Karpas-422 (cell line): ENCODE results near the gene COPG1. TPM values are rescaled to one million over a fixed set of nuclear protein-coding genes. Genes with fewer than 3 reads are reported as not detected.

Source experiments
- DNase-seq: peaks from one replicate; pipeline ENCODE4 v3.0.0-alpha.2; 2015
- H2AFZ ChIP-seq: fragments of 200-600 bp; sonication (generic); 2 replicates; pipeline ENCODE4 v1.6.1; 2014; ENCODE audit warnings: antibody characterized with exemption, low read length, mixed read lengths
- H3K27ac ChIP-seq: fragments of 200-600 bp; sonication (generic); 2 replicates; pipeline ENCODE4 v1.5.1; 2014; ENCODE audit warnings: mild to moderate bottlenecking, low read length, moderate library complexity
- H3K27me3 ChIP-seq: fragments of 200-600 bp; sonication (generic); 2 replicates; pipeline ENCODE4 v1.6.1; 2014; ENCODE audit warnings: low read length, mixed read lengths
- H3K36me3 ChIP-seq: fragments of 200-600 bp; sonication (generic); 2 replicates; pipeline ENCODE4 v1.6.1; 2014; ENCODE audit warnings: low read length, mixed read lengths; ENCODE audit not compliant: insufficient read depth
- H3K4me1 ChIP-seq: fragments of 200-600 bp; sonication (generic); 2 replicates; pipeline ENCODE4 v1.6.1; 2014; ENCODE audit warnings: mild to moderate bottlenecking, low read length, mixed read lengths
- H3K4me2 ChIP-seq: fragments of 200-600 bp; sonication (generic); 2 replicates; pipeline ENCODE4 v1.6.1; 2014; ENCODE audit warnings: low read length, low read depth, mild to moderate bottlenecking; ENCODE audit not compliant: poor library complexity, severe bottlenecking
- H3K4me3 ChIP-seq: fragments of 200-600 bp; sonication (generic); 2 replicates; pipeline ENCODE4 v1.5.1; 2014; ENCODE audit warnings: mild to moderate bottlenecking, antibody characterized with exemption, low read length, mixed read lengths
- H3K79me2 ChIP-seq: fragments of 200-600 bp; sonication (generic); 2 replicates; pipeline ENCODE4 v1.6.1; 2014; ENCODE audit warnings: mild to moderate bottlenecking, low read length, mixed read lengths
- H3K9ac ChIP-seq: fragments of 200-600 bp; sonication (generic); 2 replicates; pipeline ENCODE4 v1.6.0; 2014; ENCODE audit warnings: low read length
- H3K9me2 ChIP-seq: fragments of 200-600 bp; sonication (generic), shearing (Covaris generic); replicated peaks from 2 replicates; pipeline ENCODE4 v1.6.0; 2014; ENCODE audit warnings: mild to moderate bottlenecking, low read length, moderate library complexity; ENCODE audit not compliant: insufficient read depth
- H3K9me3 ChIP-seq: fragments of 300-700, 200-600 bp; sonication (generic); 2 replicates; pipeline ENCODE4 v1.6.1; 2014; ENCODE audit warnings: low read length, mixed read lengths
- H4K20me1 ChIP-seq: fragments of 200-600 bp; sonication (generic); 2 replicates; pipeline ENCODE4 v1.6.1; 2014; ENCODE audit warnings: mild to moderate bottlenecking, antibody characterized with exemption, low read length, low read depth; ENCODE audit not compliant: insufficient read depth
- total RNA-seq: library from RNA; depleted of rRNA; stranded (reverse); fragments of >200 nt; shearing (Covaris generic); gene quantifications from 2 replicates; pipeline ENCODE4 v1.2.3, GENCODE V29; 2014; ENCODE audit warnings: low replicate concordance

The COPG1 gene
- total RNA-seq, 1 experiment from 2014 or later: 88.1 TPM

DNA sequence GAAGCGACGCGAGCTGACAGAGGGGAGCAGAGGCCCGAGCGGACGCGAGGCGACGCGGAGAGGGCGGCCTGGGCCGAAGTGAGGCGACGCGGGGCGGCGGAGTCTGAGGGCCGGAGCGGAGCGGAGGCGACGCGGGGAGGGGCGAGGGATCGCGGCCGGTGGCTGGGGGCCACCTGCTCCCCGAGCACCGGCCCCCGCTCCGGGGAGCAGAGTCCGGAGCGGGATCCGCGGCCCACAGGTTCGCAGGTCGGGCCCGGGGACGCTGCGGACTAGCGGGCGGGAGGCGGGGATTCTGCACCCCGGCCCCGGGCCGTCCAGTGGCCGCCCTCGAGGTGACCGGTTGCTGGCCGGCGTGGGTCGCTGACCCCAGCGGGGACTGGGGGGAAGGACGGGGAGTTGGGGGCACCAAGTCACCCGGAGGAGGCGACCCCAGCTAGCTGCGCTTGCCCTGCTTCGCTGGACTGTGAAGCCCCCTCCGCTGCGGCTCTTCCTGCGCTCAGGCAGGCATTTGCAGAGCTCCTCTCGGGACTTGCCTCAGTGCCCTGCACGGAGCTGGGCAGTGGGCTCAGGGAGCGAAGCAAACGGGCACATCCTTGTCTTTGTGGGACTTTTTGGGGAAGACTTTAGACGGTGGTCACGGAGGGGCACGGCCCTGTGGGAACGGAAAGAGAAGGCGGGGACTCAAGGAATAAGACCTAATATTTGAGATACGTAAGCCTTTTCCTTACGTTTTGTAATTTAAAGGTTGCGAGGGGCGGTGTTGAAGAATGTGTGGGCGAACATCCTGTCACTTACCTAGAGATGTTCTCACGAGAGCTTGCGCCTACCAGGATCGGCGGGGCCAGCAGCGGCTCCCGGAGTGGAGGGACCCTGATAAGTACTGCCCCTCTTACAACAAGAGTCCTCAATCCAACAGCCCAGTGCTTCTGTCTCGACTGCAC, 29.8 kb downstream of the COPG1 start:
- peak overlapping the region; percentile 99 for H3K9ac ChIP-seq
- H3K9me3 ChIP-seq: no peaks in the 10 kb centered on the region
- H3K4me2 ChIP-seq: peak overlapping the region; percentile 68
- H3K36me3 ChIP-seq: peaks cover 30% of the 10 kb centered on the region
- peaks cover 36% of the 10 kb centered on the region for H3K79me2 ChIP-seq
- H4K20me1 ChIP-seq: peaks cover 2% of the 10 kb centered on the region; the same call in 1 of the 2 replicates
- H3K4me1 ChIP-seq: peaks cover 82% of the 10 kb centered on the region
- H3K4me3 ChIP-seq: peak overlapping the region; percentile 98
- H3K9me2 ChIP-seq: no peaks in the 10 kb centered on the region
- DNase-seq: peak; percentile 86
- peak overlapping the region; percentile 100 for H3K27ac ChIP-seq
- H2AFZ ChIP-seq: no peak overlapping the region
- no peaks in the 10 kb centered on the region for H3K27me3 ChIP-seq

- Histone ChIP-seq H3K27ac (peak overlapping the region; percentile 100), H3K27me3 (no peaks in the 10 kb centered on the region), H3K9ac (peak overlapping the region; percentile 99), H3K4me1 (peaks cover 86% of the 10 kb centered on the region), H2AFZ (no peak overlapping the region), H3K4me3 (peak overlapping the region; percentile 98), H3K36me3 (peaks cover 33% of the 10 kb centered on the region), H4K20me1 (peaks cover 11% of the 10 kb centered on the region; the same call in 1 of the 2 replicates), H3K9me3 (no peaks in the 10 kb centered on the region), H3K9me2 (no peaks in the 10 kb centered on the region), H3K79me2 (peaks cover 46% of the 10 kb centered on the region), H3K4me2 (peak overlapping the region; percentile 68)
- no peak for DNase-seq
These were observed 30.8 kb downstream of the COPG1 start for GRCh38 chr3:129280183-129280582.

DNA sequence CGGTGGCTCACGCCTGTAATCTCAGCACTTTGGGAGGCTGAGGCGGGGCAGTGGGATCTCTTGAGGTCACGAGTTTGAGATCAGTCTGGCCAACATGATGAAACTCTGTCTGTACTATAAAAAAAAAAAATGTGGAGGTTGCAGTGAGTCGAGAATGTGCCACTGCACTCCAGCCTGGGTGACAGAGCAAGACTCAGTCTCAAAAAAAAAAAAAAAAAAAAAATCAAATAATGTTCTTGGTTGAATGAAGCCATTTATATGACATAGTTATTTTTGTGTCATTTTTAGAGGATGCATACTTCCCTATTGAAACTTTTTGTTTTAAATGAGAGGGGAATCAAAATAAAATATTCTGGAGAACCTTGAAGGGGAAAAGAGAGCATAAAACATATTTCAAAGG, 32.3 kb downstream of the COPG1 start:
- H3K9ac ChIP-seq: peak overlapping the region; percentile 70
- H3K9me2 ChIP-seq: no peaks in the 10 kb centered on the region
- H3K27ac ChIP-seq: peak overlapping the region; percentile 100
- H3K4me2 ChIP-seq: peak overlapping the region; percentile 68
- H3K9me3 ChIP-seq: no peaks in the 10 kb centered on the region
- peak; percentile 87 for DNase-seq
- H2AFZ ChIP-seq: no peak overlapping the region
- H3K79me2 ChIP-seq: peaks cover 61% of the 10 kb centered on the region
- peaks cover 38% of the 10 kb centered on the region for H3K36me3 ChIP-seq
- peaks cover 86% of the 10 kb centered on the region for H3K4me1 ChIP-seq
- peaks cover 12% of the 10 kb centered on the region; the same call in 1 of the 2 replicates for H4K20me1 ChIP-seq
- H3K4me3 ChIP-seq: peak overlapping the region; percentile 98
- no peaks in the 10 kb centered on the region for H3K27me3 ChIP-seq

DNA sequence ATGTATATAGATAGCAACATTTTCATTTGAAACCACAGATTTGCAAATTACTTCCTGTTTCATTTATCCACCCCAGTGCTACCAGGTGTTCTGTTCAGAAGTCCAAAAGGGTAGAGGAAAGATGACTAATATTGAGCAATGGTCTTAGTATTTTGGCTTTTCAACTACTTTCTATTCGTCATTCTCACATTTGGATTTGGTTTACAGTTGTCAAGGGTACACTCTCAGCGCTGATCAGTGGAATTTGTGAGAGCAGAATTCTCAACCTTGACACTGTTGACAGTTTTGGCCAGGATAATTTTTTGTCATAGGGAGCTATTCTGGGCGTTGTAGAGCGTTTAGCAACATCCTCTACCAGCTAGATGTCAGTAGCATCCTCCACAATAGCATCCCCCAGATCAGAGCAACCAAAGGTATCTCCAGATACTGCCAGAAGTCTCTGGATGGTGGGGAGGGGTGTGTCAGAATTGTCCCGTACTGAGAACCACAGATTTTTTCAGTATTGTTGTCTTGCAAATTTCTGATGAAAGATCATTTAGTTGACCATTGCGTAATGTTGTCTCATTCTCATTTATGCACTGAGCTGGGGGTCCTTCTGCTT, 33.4 kb downstream of the COPG1 start:
- no peak overlapping the region for H2AFZ ChIP-seq
- H3K4me2 ChIP-seq: peak overlapping the region; percentile 68
- peaks cover 78% of the 10 kb centered on the region for H3K4me1 ChIP-seq
- peak overlapping the region; percentile 100 for H3K27ac ChIP-seq
- H3K27me3 ChIP-seq: no peaks in the 10 kb centered on the region
- H3K36me3 ChIP-seq: peaks cover 46% of the 10 kb centered on the region
- H3K9me3 ChIP-seq: no peaks in the 10 kb centered on the region
- DNase-seq: peak; percentile 94
- H3K9ac ChIP-seq: peak overlapping the region; percentile 62
- H3K79me2 ChIP-seq: peaks cover 68% of the 10 kb centered on the region
- peaks cover 21% of the 10 kb centered on the region; the same call in 1 of the 2 replicates for H4K20me1 ChIP-seq
- H3K9me2 ChIP-seq: no peaks in the 10 kb centered on the region
- H3K4me3 ChIP-seq: peak overlapping the region; percentile 53

DNA sequence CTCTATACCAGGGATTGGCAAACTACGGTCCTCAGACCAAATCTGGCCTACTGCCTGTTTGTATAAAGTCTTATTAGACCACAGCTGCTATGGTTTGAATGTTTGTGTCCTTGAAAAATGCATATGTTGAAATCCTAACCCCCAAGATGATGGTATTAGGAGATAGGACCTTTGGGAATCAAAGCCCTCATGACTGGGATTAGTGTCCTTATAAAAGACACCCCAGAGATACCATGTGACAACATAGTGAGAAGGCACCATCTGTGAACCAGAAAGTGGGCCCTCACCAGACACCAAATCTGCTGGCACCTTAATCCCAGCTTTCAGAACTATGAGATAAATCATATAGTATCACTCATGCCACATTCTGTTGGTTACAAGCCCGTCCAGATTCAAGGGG, 36.7 kb downstream of the COPG1 start:
- no peaks in the 10 kb centered on the region for H3K9me2 ChIP-seq
- H3K79me2 ChIP-seq: peaks cover 66% of the 10 kb centered on the region

GRCh38 chr3:129288446-129288845, 39.0 kb downstream of the COPG1 start:
- Histone ChIP-seq H3K4me2 (no peak overlapping the region), H3K36me3 (peaks cover 71% of the 10 kb centered on the region), H2AFZ (no peak overlapping the region), H3K9me3 (no peaks in the 10 kb centered on the region), H3K9ac (no peak overlapping the region), H3K4me1 (peaks cover 36% of the 10 kb centered on the region), H4K20me1 (peaks cover 39% of the 10 kb centered on the region; the same call in 1 of the 2 replicates), H3K79me2 (peaks cover 78% of the 10 kb centered on the region), H3K4me3 (no peak overlapping the region), H3K9me2 (no peaks in the 10 kb centered on the region), H3K27ac (no peak overlapping the region), H3K27me3 (no peaks in the 10 kb centered on the region)
- no peak for DNase-seq

More for the DNA sequence above, 36.7 kb downstream of the COPG1 start:
- Histone ChIP-seq H3K9ac (peak overlapping the region; percentile 10; the same call in 1 of the 2 replicates), H3K4me2 (peak overlapping the region; percentile 11), H3K27ac (peak overlapping the region; percentile 100), H3K36me3 (peaks cover 59% of the 10 kb centered on the region), H3K9me3 (no peaks in the 10 kb centered on the region), H2AFZ (no peak overlapping the region), H3K27me3 (no peaks in the 10 kb centered on the region), H4K20me1 (peaks cover 33% of the 10 kb centered on the region; the same call in 1 of the 2 replicates), H3K4me3 (no peak overlapping the region), H3K4me1 (peaks cover 58% of the 10 kb centered on the region)
- no peak for DNase-seq

DNA sequence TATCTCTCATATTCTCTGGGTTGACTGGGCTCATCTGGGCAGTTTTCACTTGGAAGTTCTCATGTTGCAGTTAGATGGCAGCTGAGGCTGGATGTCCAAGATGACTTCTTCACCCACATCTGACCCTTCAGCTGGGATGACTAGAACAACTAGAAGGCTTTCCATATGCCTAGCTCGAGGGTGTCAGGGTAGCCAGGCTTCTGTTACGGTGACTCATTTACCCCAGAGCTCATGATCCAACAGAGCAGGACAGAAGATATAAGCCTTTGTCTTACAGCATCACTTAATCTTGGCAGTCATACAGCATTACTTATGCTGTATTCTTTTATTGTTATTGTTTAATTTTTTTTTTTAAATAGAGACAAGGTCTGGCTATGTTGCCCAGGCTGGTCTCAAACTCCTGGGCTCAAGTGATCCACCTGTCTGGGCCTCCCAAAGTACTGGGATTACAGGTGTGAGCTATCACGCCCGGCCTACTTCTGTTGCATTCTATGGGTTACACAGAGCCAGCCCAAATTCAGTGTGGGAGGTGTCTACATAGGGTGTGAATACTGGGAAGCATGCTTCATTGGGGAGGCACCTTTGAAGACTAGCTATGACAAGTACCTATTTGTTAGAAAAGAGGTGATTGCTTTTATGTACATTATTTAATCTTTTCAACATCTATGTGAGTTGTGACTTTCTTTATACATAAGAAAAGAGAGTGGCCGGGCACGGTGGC, 40.0 kb downstream of the COPG1 start:
- Histone ChIP-seq H3K9me2 (no peaks in the 10 kb centered on the region), H3K9ac (no peak overlapping the region), H3K27me3 (no peaks in the 10 kb centered on the region), H3K36me3 (peaks cover 67% of the 10 kb centered on the region), H3K4me1 (peaks cover 27% of the 10 kb centered on the region), H3K79me2 (peaks cover 75% of the 10 kb centered on the region), H4K20me1 (peaks cover 36% of the 10 kb centered on the region; the same call in 1 of the 2 replicates), H3K4me2 (no peak overlapping the region), H3K4me3 (no peak overlapping the region), H3K9me3 (no peaks in the 10 kb centered on the region), H2AFZ (no peak overlapping the region), H3K27ac (no peak overlapping the region)
- no peak for DNase-seq
